Tibial artery (tissue), 4 donors: Measurements from ENCODE around the gene MORN2.

Experiments
- DNase-seq, 2 donors: peaks; one replicate each; pipeline ENCODE4 v3.0.0-alpha.2; 2019
- H3K27ac ChIP-seq, 2 donors: fragments of 200-600 bp; sonication (generic) in 1 of 2; 1 replicate in 1 of 2; 2 replicates in 1 of 2; pipeline ENCODE4 v1.5.1; 2018 to 2019; ENCODE audit warnings: mild to moderate bottlenecking in 1 of 2
- H3K27me3 ChIP-seq, 2 donors: fragments of 200-600 bp; sonication (generic) in 1 of 2; one replicate each; pipeline versions ENCODE4 v1.5.1 to v1.6.0; 2016 to 2019
- H3K36me3 ChIP-seq, 3 donors: fragments of 200-600 bp; sonication (generic) in 2 of 3; one replicate each; pipeline ENCODE4 v1.5.1; 2016 to 2019; ENCODE audit warnings: mild to moderate bottlenecking in 2 of 3
- H3K4me1 ChIP-seq, 4 donors: fragments of 200-600 bp; sonication (generic) in 2 of 4; 1 replicate in 3 of 4; 2 replicates in 1 of 4; pipeline ENCODE4 v1.5.1; 2016 to 2019
- H3K4me3 ChIP-seq, 2 donors: fragments of 200-600 bp; sonication (generic) in 1 of 2; 1 replicate in 1 of 2; 2 replicates in 1 of 2; pipeline ENCODE4 v1.5.1; 2018 to 2019; ENCODE audit warnings: mild to moderate bottlenecking in 2 of 2
- H3K9me3 ChIP-seq, 3 donors: fragments of 200-600 bp; sonication (generic) in 1 of 3; one replicate each; pipeline ENCODE4 v1.5.1; 2016 to 2019
- CTCF ChIP-seq, 2 experiments: fragments of 200-600 bp in 1 of 2; fragments of 450-650 bp in 1 of 2; IDR thresholded peaks; one replicate each; pipeline ENCODE4 v1.5.1; 2017 to 2019; ENCODE audit warnings: antibody characterized with exemption in 2 of 2, mild to moderate bottlenecking in 1 of 2, moderate library complexity in 1 of 2
- intact Hi-C: fragments of 100-400 bp; cut with DNase I; formaldehyde crosslinking; loops from one replicate; pipeline ENCODE4 v1.15.0; 2023; ENCODE audit warnings: low total_unique reads

Gene MORN2

GRCh38 chr2:38835015-38835601 is 40.7 kb upstream of the MORN2 start:
- Histone ChIP-seq H3K4me1 (no peaks in the 10 kb centered on the region), H3K27ac (no peak overlapping the region), H3K36me3 (peaks cover 14 to 81% (median 56%) of the 10 kb centered on the region in 3 donors), H3K9me3 (no peaks in the 10 kb centered on the region), H3K27me3 (no peaks in the 10 kb centered on the region), H3K4me3 (no peak overlapping the region)
- DNase-seq, result no peak
- intact Hi-C loops, result no loop called here
- no peak for TF ChIP-seq CTCF (IDR thresholded peaks at IDR 0.05)

- intact Hi-C loops, result no loop called here
- Histone ChIP-seq H3K27me3 (no peaks in the 10 kb centered on the region), H3K36me3 (peaks cover 16 to 82% (median 54%) of the 10 kb centered on the region in 3 donors), H3K9me3 (no peaks in the 10 kb centered on the region), H3K4me3 (no peak overlapping the region), H3K27ac (no peak overlapping the region), H3K4me1 (no peaks in the 10 kb centered on the region)
- no peak for TF ChIP-seq CTCF (IDR thresholded peaks at IDR 0.05)
- no peak for DNase-seq
Measured at GRCh38 chr2:38835990-38836389, 39.8 kb upstream of the MORN2 start.

- no peaks in the 10 kb centered on the region for H3K27me3 ChIP-seq
- no peak for TF ChIP-seq CTCF (IDR thresholded peaks at IDR 0.05)
- H3K27ac ChIP-seq, result no peak overlapping the region
- no peak for DNase-seq
- intact Hi-C loops, result no loop called here
- H3K4me1 ChIP-seq, result no peaks in the 10 kb centered on the region
- no peak overlapping the region for H3K4me3 ChIP-seq
- no peaks in the 10 kb centered on the region for H3K9me3 ChIP-seq
- H3K36me3 ChIP-seq, result peaks cover 24 to 87% (median 54%) of the 10 kb centered on the region in 3 donors
Measured at GRCh38 chr2:38836791-38837190, 39.0 kb upstream of the MORN2 start.

- Histone ChIP-seq H3K4me3 (no peak overlapping the region), H3K27ac (no peak overlapping the region), H3K4me1 (no peaks in the 10 kb centered on the region), H3K27me3 (no peaks in the 10 kb centered on the region), H3K9me3 (no peaks in the 10 kb centered on the region), H3K36me3 (peaks cover 36 to 85% (median 52%) of the 10 kb centered on the region in 3 donors)
- no peak for DNase-seq
- intact Hi-C loops, result no loop called here
- no peak for TF ChIP-seq CTCF (IDR thresholded peaks at IDR 0.05)
Measured at GRCh38 chr2:38850045-38850444, 25.7 kb upstream of the MORN2 start.

GRCh38 chr2:38856165-38856564 is 19.6 kb upstream of the MORN2 start:
- H3K4me1 ChIP-seq, result no peaks in the 10 kb centered on the region
- no peak for DNase-seq
- no peaks in the 10 kb centered on the region for H3K27me3 ChIP-seq
- peaks cover 69 to 90% (median 90%) of the 10 kb centered on the region in 3 donors for H3K36me3 ChIP-seq
- no peaks in the 10 kb centered on the region for H3K9me3 ChIP-seq
- intact Hi-C loops, result no loop called here
- TF ChIP-seq CTCF (IDR thresholded peaks at IDR 0.05), result no peak
- no peak overlapping the region for H3K27ac ChIP-seq
- no peak overlapping the region for H3K4me3 ChIP-seq

GRCh38 chr2:38862476-38862875 is 13.3 kb upstream of the MORN2 start:
- no peaks in the 10 kb centered on the region for H3K27me3 ChIP-seq
- H3K9me3 ChIP-seq, result no peaks in the 10 kb centered on the region
- no peak overlapping the region for H3K4me3 ChIP-seq
- no peak overlapping the region for H3K27ac ChIP-seq
- no peak for TF ChIP-seq CTCF (IDR thresholded peaks at IDR 0.05)
- no peak for DNase-seq
- H3K4me1 ChIP-seq, result no peaks in the 10 kb centered on the region
- intact Hi-C loops, result no loop called here
- peaks cover 60 to 75% (median 66%) of the 10 kb centered on the region in 3 donors for H3K36me3 ChIP-seq
